ENCODE results near the gene SLC24A4.

Gene SLC24A4, protein sequence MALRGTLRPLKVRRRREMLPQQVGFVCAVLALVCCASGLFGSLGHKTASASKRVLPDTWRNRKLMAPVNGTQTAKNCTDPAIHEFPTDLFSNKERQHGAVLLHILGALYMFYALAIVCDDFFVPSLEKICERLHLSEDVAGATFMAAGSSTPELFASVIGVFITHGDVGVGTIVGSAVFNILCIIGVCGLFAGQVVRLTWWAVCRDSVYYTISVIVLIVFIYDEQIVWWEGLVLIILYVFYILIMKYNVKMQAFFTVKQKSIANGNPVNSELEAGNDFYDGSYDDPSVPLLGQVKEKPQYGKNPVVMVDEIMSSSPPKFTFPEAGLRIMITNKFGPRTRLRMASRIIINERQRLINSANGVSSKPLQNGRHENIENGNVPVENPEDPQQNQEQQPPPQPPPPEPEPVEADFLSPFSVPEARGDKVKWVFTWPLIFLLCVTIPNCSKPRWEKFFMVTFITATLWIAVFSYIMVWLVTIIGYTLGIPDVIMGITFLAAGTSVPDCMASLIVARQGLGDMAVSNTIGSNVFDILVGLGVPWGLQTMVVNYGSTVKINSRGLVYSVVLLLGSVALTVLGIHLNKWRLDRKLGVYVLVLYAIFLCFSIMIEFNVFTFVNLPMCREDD

DNA sequence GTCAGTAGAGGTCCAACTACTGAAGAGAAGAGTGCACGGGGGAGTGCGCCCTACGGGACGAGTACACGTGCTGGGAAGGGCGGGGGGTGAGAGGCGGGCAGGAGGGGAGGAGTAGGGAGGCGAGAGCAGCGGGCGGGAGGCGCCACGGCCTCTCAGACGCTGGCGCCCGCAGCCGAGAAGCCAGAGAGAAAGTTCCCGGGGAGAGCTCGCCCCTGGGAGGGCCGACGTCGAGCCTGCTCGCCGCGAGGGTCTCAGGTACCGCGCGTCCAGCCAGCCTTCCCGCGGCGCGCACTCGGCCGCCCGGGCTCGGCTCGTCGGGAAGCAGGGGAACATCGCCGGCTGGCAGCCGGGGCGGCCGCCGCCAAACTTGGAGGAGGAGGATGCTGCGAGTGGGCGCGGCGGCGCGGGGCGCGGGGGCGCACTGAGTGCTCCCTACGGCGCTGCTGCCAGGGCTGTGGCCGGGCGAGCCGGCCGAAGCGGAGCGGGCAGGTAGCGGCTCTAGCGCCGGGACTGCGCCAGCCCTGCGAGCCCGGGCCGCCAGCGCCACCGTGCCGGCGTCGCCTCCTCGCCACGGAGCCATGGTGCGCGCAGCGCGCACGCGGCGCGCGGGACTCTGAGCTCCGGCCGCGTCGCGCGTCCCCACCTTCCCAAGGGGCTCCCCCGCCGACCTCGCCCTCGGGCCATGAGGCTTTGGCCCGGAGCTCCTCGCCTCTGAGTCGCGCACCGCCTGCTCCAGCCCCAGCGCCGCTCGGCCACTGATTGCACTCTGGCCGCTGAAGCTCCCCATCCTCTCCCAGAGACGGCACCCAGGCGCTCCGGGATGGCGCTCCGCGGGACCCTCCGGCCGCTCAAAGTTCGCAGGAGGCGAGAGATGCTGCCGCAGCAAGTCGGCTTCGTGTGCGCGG, at the start of gene SLC24A4:
SLC24A4 (plus strand) TSS at position 155 of the 905 bp plus-strand sequence; CDS start at position 821, 666 bp downstream.
- no peak for DNase-seq

- DNase-seq, result no peak
Measured at GRCh38 chr14:92273166-92273565, 49.8 kb upstream of the SLC24A4 start.

DNA sequence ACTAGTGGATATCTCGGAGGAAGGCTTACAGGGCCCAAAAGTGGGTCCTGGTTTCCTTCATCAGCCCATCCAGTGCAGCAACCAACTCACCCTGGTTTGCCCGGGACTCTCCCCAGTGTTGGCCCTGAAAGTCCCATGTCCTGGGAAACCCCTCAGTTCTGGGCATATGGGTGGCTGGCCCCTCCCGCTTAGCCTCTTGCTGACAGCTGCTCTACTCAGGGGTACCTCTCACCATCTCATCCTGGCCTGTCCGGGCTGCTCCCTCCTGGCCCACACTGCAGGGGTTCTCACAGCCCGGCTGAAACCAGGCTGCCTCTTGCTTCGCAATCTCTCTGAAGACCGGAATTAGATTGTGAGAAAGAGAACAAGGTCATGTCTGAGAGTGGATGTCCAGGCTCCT, 48.9 kb upstream of the SLC24A4 start:
- no peak for DNase-seq

DNA sequence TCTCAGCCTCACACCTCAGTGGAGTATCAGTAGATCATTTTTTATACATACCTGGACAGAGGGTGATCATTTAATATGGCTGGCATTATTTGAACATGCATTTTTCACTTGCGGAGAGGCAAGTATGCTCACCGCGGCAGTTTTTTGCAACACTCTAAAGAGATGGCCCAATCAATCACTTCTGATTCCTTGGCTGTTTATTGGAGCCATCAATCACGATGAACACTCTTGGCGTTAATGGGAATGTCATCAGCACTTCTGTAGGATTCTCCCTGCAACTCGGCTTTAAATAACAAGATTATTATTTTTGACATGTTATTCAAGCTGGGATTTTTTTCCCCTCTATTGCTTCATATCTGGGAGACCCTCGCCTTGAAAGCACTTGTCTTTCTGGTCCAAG, 46.9 kb upstream of the SLC24A4 start:
- no peak for DNase-seq

DNA sequence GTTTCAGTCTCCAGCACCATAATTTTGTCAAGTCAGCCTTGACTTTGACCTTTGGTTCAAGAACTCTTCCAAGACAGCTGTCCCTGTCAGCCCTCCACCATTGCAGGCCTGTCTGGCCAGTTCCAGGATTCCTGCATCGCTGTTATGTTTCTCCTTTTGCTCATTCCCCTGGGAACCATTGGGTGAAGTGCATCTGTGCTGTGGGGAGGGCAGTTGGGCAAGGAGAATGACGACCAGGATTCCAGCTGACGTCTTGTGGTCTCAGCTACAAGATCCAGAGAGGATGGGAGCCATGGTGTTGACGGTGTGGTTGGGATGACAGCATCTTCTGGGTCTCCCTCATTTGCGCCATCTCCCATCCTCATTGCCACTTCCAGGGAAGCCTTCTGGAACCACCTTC, 45.9 kb upstream of the SLC24A4 start:
- no peak for DNase-seq

DNA sequence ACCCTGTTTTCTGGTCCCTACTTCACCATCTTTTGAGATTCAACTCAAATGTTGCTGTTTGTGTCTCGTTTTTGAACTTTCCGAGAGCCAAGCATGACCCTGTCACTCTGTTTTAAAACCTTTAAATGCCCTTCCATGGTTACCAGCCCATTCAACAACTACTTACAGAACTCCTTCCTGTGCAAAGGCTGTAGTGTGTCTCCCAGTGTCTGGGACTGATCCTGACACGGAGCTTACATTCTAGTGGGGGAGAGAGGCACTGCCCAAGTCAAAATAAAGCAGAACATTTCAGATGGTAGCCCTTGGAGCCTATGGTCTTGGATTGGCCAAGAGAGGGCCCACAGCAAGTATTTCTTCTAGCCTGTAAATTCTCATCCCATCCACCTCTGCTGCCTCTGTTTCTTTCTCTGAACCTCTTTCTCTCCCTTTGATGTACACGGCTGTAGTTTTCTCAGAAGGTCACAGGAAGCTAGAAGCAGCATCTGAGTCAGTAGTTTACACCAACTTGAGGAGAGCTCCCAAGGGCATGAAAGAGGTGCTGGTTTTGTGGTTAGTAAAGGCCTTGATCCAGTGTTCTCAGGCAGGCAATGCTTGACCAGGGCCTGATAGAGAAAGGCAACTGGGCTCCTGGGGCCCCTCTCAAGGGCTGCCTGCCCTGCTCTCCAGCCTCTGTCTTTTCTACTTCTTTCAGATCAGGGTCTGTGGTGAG, 42.3 kb upstream of the SLC24A4 start:
- no peak for DNase-seq

GRCh38 chr14:92282669-92283068, 40.3 kb upstream of the SLC24A4 start:
- DNase-seq, result no peak

- no peak for DNase-seq
Measured at GRCh38 chr14:92285311-92285710, 37.7 kb upstream of the SLC24A4 start.

DNA sequence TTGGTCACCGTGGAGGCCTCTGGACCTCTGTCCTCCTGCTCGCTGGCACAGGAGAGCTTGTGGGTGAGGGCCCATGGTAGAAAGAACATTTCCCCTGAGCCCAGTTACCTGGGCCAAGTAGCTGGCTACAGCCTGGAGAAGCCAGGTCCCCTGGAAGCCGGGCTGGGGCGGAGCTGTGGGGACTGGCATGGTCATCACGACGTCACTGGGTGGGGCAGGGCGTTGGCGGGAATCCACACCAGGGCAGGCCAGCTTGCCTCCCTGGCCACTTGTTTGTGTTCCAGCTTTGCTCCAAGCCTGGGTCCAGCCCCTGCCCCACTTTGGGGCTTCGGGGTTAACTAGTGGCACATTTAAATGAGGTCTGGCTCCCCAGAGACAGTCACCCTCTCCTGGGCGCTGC, 35.0 kb upstream of the SLC24A4 start:
- DNase-seq, result no peak

DNA sequence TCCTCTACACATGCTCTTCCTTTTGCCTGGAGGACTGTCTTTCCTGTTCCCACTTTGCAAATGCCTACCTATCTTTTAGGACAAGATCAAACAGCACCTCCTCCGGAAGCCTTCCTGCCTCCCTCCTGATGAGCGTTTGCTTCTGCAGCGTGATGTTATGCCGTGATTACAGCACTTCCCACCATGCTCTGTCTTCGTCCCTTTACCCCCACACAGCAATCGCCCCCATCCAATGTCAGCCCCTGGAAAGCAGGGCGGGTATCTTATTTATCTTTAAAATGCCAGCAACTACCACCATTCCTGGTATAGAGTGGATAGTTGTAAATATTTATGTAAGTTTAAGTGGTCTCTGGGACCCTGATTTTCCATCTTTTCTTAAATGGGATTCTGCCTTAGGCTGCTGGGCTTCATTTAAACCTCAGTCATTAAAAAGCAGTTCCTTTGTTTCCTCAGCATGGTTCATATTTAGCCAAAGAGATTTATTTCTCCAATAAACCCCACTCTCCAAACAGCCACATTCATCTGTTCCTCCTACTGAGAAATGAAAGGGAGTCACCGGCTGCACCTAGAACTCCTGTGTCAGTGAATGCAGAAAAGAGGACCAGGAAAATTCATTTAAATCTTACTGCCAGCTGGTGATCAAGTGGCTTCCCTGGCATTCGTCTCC, 33.8 kb upstream of the SLC24A4 start:
- DNase-seq, result no peak

- no peak for DNase-seq
Measured at GRCh38 chr14:92292673-92293072, 30.3 kb upstream of the SLC24A4 start.

GRCh38 chr14:92294506-92294905, 28.5 kb upstream of the SLC24A4 start:
- no peak for DNase-seq

- DNase-seq, result no peak
Measured at GRCh38 chr14:92297818-92298595, 25.0 kb upstream of the SLC24A4 start.

- DNase-seq, result no peak
Measured at GRCh38 chr14:92302481-92302880, 20.5 kb upstream of the SLC24A4 start.

- no peak for DNase-seq
Measured at GRCh38 chr14:92308716-92309115, 14.2 kb upstream of the SLC24A4 start.

- DNase-seq, result no peak
Measured at GRCh38 chr14:92309968-92310530, 12.9 kb upstream of the SLC24A4 start.

- DNase-seq, result no peak
Measured at GRCh38 chr14:92310776-92311375, 12.1 kb upstream of the SLC24A4 start.

DNA sequence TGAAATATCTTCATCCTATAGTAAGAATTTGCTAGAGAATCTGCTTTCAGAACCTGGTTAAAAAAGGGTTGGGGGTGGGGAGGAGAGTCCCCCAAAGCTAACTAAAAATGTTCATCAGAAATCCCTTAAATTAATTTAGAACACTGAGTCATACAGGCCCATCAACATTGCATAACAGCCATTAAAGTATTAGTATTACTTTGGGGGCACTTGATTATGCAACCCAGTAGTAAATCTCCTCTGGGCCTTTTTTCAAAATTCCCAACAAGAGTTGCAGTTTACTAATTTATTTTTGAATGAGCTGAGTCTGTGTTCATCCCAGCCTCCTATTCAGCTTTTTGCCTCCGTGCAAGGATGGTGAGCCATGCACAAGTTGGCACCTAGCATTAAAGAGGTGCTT, 8.8 kb upstream of the SLC24A4 start:
- no peak for DNase-seq

DNA sequence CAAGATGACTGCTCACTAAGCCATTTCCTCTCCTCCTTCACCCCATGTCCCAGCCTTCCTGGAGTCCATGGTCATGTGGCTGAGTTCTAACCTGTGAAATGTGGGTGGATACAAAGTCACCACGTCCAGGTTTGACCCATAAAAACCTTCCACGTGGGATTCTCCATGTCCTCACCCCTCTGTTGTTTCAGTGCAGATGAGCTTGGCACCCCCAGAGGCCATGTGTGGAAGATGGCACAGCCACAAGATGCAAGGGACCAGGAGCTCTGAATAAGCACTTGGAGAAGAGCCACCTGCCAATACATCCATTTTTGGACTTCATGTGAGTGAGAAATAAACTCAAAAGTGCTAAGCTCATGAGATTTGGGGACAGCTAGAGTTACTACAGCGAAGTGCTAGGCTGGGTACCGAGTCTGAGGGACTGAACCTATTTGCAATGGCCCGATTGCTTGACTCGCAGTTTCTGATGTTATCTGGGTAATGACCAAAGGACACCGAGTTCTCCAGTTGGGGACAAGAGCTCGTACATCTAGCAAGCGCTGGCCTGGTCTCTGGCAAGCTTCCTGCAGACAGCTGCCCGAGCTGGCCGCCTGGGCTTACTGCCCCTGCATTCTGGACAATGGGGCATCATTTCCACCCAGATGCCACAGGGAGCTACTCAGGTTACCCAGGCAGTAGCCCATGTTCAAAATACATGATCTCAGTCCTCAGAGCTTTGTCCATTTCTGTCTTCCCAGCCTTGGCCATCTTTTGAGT, 7.7 kb upstream of the SLC24A4 start:
- DNase-seq, result no peak

DNA sequence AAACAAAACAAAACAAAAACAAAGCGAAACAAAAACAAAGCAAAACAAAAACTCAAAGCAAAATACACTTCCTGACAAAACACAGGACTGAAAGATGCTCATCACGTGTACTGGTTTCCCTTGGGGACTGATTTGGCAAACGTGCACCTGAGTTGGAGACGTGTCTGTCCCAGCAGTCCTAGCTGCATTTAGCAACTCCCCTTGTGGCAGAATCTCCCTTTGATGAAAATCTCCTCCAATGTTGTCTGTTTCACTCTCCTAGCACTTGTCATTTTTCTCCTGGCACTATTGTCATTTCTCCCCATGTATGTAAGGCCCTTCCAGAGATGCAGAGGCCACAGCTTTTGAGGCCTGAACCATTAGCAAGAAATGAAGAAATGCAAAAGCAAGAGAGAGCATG, 6.8 kb upstream of the SLC24A4 start:
- DNase-seq, result no peak
